HG03066 (cell line): ENCODE results near the gene RFX1.
"Not testable (repeated sequence)": the region's sequence is repeated elsewhere in the genome, so short reads cannot be mapped to it uniquely, and the experiment has no call there.

Experiments
- ATAC-seq: cut with Tn5 transposase; IDR thresholded peaks from one replicate; pipeline ENCODE4 v1.9.1; 2021; ENCODE audit warnings: low read depth; ENCODE audit not compliant: unreplicated experiment

The RFX1 gene

DNA sequence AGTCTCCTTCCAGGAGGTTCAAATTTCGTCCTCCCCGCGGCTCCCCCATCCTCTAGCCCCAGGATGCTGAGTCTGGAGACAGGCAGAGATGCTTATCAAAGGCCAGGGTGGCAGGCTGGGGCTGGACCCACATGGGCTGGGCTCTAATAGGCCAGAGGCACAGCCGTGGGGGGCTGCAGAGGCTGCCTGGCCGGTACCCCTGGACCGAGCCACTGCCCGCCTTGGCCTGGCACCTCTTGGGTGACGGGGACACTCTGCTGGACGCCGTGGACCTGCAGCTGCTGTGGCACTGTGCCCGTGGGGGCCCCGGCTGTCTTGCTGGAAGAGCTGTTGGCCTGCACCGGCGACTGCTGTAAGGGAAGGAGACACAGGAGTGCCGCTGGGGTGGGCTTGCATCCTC lies 25.8 kb downstream of the RFX1 start:
- no peak for ATAC-seq

DNA sequence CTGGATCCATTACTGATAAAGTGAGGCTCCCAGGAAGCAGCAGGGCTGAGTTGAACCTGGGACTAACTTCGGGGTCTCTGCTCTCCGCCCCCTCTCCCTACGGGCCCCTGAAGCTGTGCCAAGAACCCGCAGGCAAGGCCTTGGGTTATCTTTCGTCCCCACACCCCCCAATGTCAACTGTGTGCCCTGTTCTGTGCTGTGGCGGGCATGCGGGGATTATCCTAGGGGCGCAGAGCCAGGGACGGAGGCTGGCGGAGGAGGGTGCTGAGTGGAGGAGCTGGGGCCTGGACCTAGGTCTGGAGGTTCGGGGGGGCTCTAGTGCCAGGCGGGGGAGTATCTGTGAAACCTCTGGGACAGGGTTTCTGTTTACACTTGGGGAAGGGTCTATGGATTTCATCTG lies 26.4 kb downstream of the RFX1 start:
- ATAC-seq = no peak

DNA sequence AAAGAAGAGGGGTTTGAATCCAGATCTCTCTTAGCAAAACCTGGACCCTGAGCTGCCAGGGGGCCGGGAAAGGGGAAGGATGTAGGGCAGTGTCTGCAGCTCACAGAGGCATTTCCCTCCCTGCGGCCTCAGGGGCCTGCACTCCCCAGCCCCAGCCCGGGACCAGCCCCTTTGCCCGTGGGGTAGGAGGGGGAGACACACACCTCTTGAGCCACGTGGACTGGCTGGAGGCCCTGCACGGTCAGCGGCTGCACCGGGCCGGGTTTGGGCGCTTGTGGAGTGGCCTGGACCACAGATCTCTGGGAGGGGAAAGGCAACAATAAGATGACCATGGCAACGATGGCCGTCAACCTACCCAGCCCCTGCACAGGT lies 26.9 kb downstream of the RFX1 start:
- ATAC-seq = no peak

DNA sequence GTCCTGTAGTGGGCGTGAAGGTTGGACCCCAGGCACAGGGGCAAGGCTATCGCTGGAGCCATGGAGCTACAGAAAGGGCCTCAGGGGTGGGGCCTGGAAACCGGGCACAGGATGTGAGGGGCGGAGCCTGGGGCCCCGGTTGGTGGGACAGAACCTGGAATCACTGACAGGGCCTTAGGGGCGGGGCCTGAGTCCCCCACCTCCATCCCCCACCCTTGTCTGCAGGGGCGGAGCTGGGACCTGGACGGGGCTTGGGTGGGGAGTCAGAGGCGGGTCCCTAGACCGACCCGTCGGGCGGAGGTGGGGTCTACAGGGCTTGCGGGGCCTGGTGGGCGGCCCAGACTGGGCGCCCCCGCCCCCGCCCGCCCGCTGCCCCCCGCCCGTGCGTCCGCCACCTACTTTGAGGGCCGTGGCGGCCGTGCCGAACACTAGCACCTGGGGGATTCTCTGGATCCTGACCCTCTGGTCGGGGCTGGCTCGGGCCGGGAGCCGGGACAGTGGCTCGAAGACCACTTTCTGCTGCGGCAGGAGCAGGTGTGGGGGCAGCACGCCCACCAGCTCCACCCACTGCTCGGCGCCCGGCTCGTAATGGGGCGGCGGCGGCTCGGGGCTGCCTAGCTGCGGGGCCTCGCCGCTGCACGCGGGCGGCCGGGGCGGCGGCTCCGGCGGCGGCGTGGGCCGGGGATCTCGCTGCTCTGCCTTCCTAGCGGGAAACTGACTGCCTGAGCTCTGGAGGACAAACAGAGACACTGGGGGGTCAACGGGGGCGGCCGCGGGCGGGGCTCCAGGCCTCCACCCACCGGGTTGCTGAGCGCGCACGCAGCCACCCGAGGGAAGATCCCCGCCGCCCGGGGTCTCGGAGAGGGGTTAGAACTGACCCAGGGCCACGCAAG lies 27.5 kb downstream of the RFX1 start:
- no peak for ATAC-seq

DNA sequence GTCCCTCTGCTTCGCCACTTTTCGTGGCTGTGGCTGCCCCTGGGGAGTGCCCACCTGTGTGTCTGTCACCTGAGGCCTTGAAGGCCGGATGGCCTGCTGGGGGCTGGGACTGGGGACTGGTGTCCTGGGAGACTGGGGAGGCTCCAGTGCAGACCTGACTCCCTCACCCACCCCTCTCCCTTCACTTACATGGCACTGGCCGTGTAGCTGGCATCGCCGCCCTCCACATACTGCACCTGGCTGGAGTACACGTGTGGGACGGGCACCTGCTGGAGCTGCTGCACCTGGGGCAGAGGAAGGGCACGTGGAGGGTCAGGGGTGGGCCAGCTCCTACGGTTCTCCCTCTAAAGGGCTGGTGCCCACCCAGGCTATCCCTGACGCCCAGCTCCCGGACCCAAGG lies 28.3 kb downstream of the RFX1 start:
- ATAC-seq = no peak

DNA sequence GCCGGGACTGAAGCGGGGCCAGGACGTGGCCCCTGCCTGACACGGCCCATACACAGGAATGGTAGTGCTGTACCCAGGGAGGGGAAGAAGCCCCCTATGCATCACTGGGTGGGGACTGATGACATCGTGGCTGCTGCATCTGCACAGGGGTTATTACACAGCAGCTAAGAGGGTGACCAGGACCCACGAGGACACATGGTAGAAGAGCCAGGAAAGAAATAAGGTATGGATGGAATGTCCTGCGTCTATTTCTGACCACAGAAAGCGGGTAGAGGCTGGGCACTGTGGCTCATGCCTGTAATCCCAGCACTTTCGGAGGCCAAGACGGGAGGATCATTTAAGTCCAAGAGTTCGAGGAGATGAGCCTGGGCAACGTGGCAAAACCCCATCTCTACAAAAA lies 29.7 kb downstream of the RFX1 start:
- no peak for ATAC-seq

DNA sequence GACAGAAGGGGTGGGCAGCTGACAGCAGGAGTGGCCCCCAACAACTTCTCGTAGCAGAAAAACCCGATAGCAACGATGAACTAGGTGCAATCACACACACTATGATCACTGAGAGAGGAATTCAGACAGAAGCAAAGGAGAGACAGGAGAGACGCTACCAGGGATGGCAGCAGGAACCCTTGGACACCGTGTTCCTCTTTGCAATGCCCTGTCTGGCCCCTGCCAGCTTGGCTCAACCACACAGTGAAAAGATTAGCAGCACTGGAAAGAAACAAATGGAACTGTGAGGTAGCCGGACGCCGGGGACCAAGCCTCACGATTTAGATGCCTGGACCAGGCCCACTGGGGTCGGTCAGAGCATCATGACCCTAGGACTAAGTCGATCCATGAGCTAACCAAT lies 30.2 kb downstream of the RFX1 start:
- ATAC-seq = no peak

DNA sequence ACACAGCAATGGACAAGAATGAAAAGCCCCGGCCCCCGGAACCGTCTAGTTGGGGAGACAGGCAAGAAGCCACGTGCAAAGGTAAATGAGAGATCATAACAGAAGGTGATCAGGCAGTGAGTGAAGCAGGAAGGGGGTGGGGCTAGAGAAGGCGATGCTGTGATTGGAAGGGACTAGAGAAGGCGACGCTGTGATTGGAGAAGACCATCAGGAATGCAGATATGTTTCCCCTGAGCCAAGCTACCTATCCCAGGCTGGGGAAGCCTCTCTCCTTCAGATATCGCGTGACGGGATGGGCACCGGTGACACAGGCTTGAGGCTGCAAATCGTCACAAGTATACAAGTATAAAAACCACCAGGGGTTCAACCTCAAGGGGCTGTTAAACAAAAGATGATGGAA lies 32.0 kb downstream of the RFX1 start:
- no peak for ATAC-seq

DNA sequence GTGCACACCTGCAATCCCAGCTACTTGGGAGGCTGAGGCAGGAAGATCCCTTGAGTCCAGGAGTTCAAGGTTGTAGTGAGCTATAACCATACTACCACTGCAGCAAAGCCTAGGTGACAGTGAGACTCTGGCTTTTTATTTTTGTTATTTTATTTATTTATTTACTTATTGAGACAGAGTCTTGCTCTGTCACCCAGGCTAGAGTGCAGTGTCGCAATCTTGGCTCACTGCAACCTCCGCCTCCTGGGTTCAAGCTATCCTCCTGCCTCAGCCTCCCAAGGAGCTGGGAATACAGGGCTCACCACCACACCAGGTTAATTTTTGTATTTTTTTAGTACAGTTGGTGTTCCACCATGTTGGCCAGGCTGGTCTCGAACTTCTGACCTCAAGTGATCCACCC lies 32.6 kb downstream of the RFX1 start:
- not testable (repeated sequence) for ATAC-seq

DNA sequence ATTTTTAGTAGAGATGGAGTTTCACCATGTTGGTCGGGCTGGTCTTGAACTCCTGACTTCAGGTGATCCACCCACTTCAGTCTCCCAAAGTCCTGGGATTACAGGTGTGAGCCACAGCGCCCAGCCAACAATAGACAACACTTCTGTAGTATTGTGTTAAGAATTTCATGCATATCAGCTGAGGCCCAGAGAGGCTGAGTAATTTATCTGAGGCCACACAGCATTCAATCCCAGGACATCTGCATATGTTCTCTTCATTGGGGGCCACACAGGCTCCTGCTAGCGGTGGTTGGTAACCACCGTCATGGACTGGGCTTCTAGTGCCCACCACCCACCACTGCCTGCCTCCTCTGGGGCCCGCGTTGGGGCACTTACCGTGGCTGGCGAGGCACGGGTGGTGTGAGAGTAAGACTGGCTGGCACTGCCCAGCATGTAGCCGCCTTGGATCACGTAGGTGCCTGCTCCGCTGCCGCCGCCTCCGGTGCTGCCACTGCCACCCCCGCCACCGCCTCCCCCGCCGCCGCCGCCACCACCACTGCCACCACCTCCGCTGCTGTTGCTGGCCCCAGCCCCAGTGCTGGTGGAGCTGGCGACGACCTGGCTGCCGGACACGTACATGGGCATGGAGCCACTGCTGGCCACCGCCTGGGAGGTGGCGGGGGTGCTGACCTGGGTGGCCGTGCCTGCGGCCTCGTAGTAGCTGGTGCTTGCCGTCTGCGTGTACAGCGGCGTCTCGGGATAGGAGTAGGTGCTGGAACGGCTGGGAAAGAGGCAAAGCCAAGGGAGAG lies 33.6 kb downstream of the RFX1 start:
- ATAC-seq = no peak

DNA sequence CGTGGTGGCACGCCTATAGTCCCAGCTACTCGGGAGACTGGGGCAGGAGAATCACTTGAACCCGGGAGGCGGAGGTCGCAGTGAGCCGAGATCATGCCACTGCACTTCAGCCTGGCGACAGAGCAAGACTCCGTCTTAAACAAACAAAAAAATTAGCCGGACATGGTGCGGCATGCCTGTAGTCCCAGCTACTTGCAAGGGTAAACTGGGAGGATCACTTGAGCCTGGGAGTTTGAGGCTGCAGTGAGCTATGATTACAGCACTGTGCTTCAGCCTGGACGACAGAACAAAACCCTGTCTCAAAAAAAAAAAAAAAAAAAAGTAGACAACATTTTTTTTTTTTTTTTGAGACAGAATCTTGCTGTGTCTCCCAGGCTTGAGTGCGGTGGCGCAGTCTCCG lies 34.3 kb downstream of the RFX1 start:
- not testable (repeated sequence) for ATAC-seq

DNA sequence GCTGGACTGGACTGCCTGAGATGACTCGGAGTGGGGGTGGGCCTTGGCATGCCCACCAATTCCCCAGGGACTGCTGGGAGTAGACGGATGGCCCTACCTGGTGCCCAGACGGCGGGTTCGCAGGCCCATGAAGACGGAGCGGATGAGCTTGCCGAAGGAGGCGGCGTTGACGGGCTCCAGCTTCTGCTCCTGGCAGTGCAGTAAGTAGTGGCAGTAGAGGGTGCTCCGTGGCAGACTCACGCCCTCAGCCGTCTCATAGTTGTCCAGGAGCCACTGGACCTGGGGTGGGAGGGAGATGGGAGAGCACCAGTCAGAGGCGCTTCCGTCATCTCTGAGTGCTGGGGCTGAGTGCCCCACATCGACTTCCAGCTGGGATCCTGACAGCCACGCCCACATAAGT lies 36.2 kb downstream of the RFX1 start:
- no peak for ATAC-seq

DNA sequence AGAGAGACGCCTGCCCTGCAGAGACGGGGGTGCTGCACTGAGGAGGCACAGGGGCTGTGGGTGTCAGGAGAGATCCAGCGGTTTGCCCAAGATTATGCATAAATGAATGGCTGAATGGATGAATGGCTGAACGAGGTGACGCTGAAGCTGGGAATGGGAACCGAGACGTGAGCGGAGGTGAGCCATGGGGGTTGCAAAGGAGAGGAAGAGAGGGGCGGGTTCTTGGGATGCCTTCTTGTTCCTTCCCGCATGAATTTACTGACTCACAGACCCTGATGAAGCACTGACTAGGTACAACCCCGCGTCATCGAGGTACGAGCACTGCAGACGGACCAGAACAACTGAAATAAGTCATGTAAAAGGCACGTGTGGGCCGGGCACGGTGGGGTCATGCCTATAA lies 37.1 kb downstream of the RFX1 start:
- no peak for ATAC-seq

DNA sequence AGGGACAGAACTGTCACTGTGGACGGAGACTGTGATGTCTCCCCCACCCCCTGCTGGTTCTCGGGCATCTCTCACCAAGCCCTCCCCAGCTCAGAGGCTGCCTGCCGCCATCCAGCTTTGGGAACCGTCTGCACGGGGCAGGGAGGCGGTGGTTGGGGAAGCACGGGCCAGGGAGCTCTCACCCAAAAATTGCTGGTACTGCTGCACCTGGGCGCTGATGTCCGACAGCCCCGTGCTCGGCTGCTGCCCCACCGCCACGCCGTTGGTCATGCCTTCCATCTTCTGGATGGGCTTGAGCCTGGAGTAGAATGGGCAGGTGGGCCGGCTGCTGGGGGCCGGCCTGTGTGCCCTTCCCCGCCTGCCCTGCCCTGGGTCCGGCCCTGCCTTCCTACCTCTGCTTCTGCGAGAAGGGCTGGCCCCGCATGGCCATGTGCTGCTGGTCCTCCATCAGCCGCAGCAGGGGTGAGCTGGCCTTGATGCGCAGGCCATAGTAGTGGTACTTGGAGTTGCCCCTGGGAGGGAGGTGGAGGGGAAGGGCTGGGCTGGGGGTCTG lies 37.7 kb downstream of the RFX1 start:
- no peak for ATAC-seq

DNA sequence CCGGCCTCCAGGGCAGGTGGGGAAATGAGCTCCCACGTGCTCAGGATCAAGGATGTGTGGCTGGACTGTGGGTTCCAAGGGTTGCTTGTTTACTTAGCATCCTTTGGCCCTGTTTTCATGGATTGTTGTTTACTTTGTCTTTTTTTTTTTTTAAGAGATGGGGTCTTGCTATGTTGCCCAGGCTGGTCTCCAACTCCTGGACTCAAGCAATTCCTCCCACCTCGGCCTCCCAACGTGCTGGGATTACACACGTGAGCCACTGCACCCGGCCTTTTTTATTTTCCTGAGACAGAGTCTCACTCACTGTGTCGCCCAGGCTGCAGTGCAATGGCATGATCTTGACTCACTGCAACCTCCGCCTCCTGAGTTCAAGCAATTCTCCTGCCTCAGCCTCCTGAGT lies 38.9 kb downstream of the RFX1 start:
- not testable (repeated sequence) for ATAC-seq

DNA sequence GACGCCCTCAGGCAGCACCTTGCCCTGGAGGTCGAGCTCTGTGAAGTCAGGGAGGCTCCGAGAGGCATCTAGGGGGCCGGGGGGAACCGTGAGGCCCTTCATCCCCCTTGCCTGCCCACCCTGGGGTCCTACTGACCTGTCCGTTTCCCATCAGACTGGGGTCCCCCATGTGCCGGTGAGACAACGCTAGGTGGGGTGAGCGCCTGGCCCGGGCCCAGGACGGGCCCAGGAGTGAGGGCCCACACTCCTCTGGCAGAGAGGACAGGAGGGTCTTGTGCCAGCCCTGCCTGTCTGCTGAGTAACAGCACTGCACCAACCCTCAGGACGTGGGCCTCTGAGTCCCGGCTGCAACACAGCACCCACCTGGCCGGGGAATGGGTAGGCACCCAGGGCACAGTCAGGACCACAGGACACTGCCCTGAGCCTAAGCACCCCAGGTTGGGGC lies 39.4 kb downstream of the RFX1 start:
- no peak for ATAC-seq

DNA sequence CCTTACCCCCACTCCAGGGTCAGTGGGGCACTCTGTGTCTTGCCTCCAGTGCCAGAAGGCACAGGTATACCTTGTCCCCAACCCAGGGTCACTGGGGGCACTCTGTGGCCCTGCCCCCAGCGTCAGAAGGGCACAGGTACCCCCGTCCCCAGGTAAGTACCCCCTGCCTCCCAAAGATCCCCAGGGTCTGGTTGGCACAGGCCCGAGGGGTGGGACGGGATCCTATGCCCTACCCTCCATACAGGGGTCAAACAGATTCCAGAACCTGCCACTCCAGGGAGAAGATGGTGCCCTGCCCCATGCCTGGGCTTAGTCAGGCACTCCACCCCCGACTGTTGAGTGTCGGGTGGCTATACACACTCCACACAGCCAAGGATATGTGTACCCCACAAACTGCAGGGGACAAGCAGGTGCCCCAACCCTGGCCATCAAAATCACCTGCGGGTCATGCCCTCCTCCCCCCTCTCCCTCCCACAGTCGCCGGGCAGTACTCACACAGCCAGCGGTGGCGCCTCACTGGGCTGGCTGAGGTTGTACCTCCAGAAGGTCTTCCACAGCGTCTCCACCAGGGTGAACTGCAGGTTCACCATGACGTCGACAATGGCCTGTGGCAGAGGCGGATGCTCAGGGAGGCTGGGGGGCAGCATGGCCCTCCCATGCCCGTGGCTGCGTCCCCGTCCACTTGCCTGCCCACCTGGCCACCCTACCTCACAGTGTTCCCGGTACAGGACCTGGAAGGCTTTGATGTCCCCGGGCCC lies 40.0 kb downstream of the RFX1 start:
- ATAC-seq = no peak

DNA sequence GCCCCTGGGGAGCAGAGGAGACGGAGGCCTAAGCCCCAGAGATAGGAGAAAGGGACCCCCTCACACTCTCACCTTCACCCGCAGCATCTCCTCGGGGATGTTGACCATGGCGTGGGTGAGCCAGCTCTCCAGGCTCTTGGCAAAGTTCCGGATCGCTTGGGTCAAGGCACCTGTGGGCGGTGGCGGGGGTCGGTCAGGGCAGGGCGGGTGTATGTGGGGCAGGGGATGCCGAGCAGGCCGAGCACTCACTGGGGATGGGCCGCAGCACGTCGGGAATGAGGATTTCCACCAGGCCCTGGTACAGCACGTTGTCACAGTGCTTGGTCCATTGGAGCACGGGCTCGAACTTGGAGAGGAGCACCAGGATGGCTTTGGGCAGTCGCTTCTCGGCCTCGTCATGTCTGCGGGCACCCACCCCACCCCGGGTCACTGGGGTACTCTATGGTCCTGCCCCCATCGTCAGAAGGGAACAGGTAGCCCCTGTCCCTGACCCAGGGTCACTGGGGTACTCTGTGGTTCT lies 40.7 kb downstream of the RFX1 start:
- no peak for ATAC-seq

DNA sequence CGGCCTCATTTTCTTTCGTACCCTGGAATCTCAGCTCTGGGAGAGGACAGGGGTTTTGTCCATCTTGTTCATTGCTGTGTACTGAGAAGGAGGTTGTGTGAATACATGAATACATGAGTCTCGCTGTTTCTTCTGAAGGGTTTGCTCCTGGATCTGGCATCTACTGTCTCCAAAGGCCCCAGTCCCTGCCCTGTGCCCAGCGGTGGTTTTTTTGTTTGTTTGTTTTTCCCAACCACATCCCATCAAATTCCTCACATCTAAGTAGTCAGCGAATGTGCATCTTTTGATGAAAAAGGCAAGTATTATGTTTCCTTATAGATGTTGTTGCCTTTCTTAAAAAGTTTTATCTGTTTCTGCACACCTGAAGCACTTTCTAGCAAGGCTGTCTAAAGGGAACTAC lies 41.3 kb downstream of the RFX1 start:
- no peak for ATAC-seq

DNA sequence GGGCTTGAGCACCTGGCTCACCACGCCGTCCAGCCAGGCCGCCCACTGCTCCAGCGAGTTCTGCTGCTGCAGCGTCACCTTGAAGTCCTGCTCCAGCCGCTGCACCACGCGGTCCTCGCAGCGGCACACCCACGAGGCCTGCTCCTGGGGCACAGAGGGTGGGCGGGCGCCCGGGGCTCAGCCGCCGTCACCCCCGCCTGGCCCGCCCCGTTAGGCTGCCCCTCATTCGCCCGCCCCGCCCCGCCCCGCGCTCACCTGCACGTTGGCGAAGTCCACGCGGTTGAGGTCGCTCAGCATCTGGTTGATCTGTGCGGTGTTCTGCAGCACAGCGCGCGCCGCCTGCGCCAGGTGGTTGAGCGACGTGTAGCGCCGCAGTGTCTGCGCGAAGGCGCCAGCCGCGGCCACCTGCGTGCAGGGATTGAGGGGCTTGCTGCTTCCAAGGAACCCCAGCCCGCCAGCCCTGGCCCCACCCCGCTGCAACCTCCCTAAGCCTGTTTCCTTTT lies 42.5 kb downstream of the RFX1 start:
- no peak for ATAC-seq
